GM23338 (cell line): ENCODE results near the gene BBS4. TPM values are rescaled to one million over a fixed set of nuclear protein-coding genes. Genes with fewer than 3 reads are reported as not detected.

Experiments
- ATAC-seq: fragments of 200-7000 bp; cut with Tn5 transposase; 3 replicates; pipeline ENCODE4 v1.9.1; 2020
- DNase-seq: peaks from one replicate; pipeline ENCODE4 v3.0.0-alpha.2; 2015; ENCODE audit warnings: low spot score
- H2AFZ ChIP-seq: fragments of 200-600 bp; sonication (generic); 2 replicates; pipeline ENCODE4 v1.8.0; 2016; ENCODE audit warnings: antibody characterized with exemption, mild to moderate bottlenecking, moderate library complexity
- H3F3A ChIP-seq: fragments of 200-600 bp; sonication (generic); replicated peaks from 2 replicates; pipeline ENCODE4 v1.8.0; 2017; ENCODE audit warnings: antibody characterized with exemption, mixed run types, low read depth
- H3K27ac ChIP-seq: fragments of 200-600 bp; sonication (generic); 2 replicates; pipeline ENCODE4 v1.6.1; 2016; ENCODE audit warnings: low read depth
- H3K27me3 ChIP-seq: fragments of 200-600 bp; sonication (generic); 2 replicates; pipeline ENCODE4 v1.8.0; 2016; ENCODE audit warnings: mild to moderate bottlenecking, mixed run types, moderate library complexity; ENCODE audit not compliant: insufficient read depth
- H3K36me3 ChIP-seq: fragments of 200-600 bp; sonication (generic); 2 replicates; pipeline ENCODE4 v1.8.0; 2016; ENCODE audit warnings: mild to moderate bottlenecking; ENCODE audit not compliant: insufficient read depth
- H3K4me1 ChIP-seq: fragments of 200-600 bp; sonication (generic); 2 replicates; pipeline ENCODE4 v1.8.0; 2016; ENCODE audit warnings: mild to moderate bottlenecking, moderate library complexity; ENCODE audit not compliant: insufficient read depth
- H3K4me2 ChIP-seq: fragments of 200-600 bp; sonication (generic); 2 replicates; pipeline ENCODE4 v1.7.1; 2017; ENCODE audit warnings: mixed run types
- H3K4me3 ChIP-seq: fragments of 200-600 bp; sonication (generic); 2 replicates; pipeline ENCODE4 v1.6.1; 2016; ENCODE audit warnings: mixed run types
- H3K79me2 ChIP-seq: fragments of 200-600 bp; sonication (generic); replicated peaks from 2 replicates; pipeline ENCODE4 v1.8.0; 2017; ENCODE audit warnings: mild to moderate bottlenecking; ENCODE audit not compliant: insufficient read depth
- H3K9me2 ChIP-seq: fragments of 200-600 bp; sonication (generic); 2 replicates; pipeline ENCODE4 v1.8.0; 2017; ENCODE audit not compliant: insufficient read depth
- H4K20me1 ChIP-seq: fragments of 200-600 bp; sonication (generic); replicated peaks from 2 replicates; pipeline ENCODE4 v1.8.0; 2017; ENCODE audit warnings: mild to moderate bottlenecking; ENCODE audit not compliant: insufficient read depth
- H3K27ac Mint-ChIP-seq: 2 replicates; pipeline ENCODE4 v1.8.0; 2020; ENCODE audit warnings: inconsistent platforms, mild to moderate bottlenecking, moderate library complexity, mixed read lengths
- H3K27me3 Mint-ChIP-seq: 3 replicates; pipeline ENCODE4 v1.8.0; 2022; ENCODE audit warnings: low read depth, mild to moderate bottlenecking, moderate library complexity, mixed read lengths, inconsistent platforms; ENCODE audit not compliant: insufficient read depth, poor library complexity
- H3K36me3 Mint-ChIP-seq: 3 replicates; pipeline ENCODE4 v1.8.0; 2021; ENCODE audit warnings: low read depth, mild to moderate bottlenecking, inconsistent platforms, moderate library complexity, mixed read lengths
- H3K4me1 Mint-ChIP-seq: 3 replicates; pipeline ENCODE4 v1.8.0; 2020; ENCODE audit warnings: mild to moderate bottlenecking, inconsistent platforms, mixed read lengths
- H3K4me3 Mint-ChIP-seq: 3 replicates; pipeline ENCODE4 v1.8.0; 2021; ENCODE audit warnings: moderate library complexity, mild to moderate bottlenecking, inconsistent platforms, mixed read lengths
- H3K9me3 Mint-ChIP-seq: 3 replicates; pipeline ENCODE4 v1.8.0; 2020; ENCODE audit warnings: moderate library complexity, mild to moderate bottlenecking, inconsistent platforms, mixed read lengths
- CREB1 ChIP-seq: fragments of 250-450 bp; sonication (Bioruptor Pico); IDR thresholded peaks from 2 replicates; pipeline ENCODE4 v1.5.0; 2020; ENCODE audit warnings: low read depth, mild to moderate bottlenecking, moderate library complexity
- CTCF ChIP-seq, 2 experiments: fragments of 200-600 bp in 1 of 2; sonication (generic) in 1 of 2; conservative IDR thresholded peaks; 2 replicates each; pipeline versions ENCODE4 v1.5.1 to v1.6.1; 2016 to 2017; ENCODE audit warnings: antibody characterized with exemption in 2 of 2, low read depth in 2 of 2, mild to moderate bottlenecking in 2 of 2, moderate library complexity in 1 of 2
- ETS1 ChIP-seq: IDR thresholded peaks from 2 replicates; pipeline ENCODE4 v1.6.1; 2016; ENCODE audit warnings: antibody characterized with exemption
- EZH2 ChIP-seq: fragments of 200-600 bp; sonication (generic); IDR thresholded peaks from one replicate; pipeline ENCODE4 v1.8.0; 2017; ENCODE audit warnings: antibody characterized with exemption, mild to moderate bottlenecking, low read depth; ENCODE audit not compliant: unreplicated experiment
- EZH2phosphoT487 ChIP-seq: fragments of 200-600 bp; sonication (generic); IDR thresholded peaks from one replicate; pipeline ENCODE4 v1.8.1; 2018; ENCODE audit warnings: antibody characterized with exemption; ENCODE audit not compliant: unreplicated experiment
- JUNB ChIP-seq: IDR thresholded peaks from one replicate; pipeline ENCODE4 v1.6.1; 2016; ENCODE audit warnings: antibody characterized with exemption; ENCODE audit not compliant: unreplicated experiment
- NANOG ChIP-seq: IDR thresholded peaks from 2 replicates; pipeline ENCODE4 v1.6.1; 2016; ENCODE audit warnings: antibody characterized with exemption, borderline replicate concordance
- POLR2AphosphoS5 ChIP-seq: IDR thresholded peaks from 2 replicates; pipeline ENCODE4 v1.6.1; 2016; ENCODE audit warnings: antibody characterized with exemption, low read depth
- REST ChIP-seq: IDR thresholded peaks from one replicate; pipeline ENCODE4 v1.6.1; 2018; ENCODE audit warnings: antibody characterized with exemption; ENCODE audit not compliant: unreplicated experiment
- STAT1 ChIP-seq: IDR thresholded peaks from one replicate; pipeline ENCODE4 v1.6.1; 2016; ENCODE audit warnings: antibody characterized with exemption; ENCODE audit not compliant: unreplicated experiment
- ZNF114 ChIP-seq: fragments of 250-450 bp; sonication (Bioruptor Pico); IDR thresholded peaks from 2 replicates; pipeline ENCODE4 v1.5.0; 2020; ENCODE audit warnings: mild to moderate bottlenecking, moderate library complexity
- ZNF331 ChIP-seq: fragments of 250-450 bp; sonication (Bioruptor Pico); IDR thresholded peaks from 2 replicates; pipeline ENCODE4 v1.5.0; 2020; ENCODE audit warnings: low read depth, mild to moderate bottlenecking, moderate library complexity
- ZNF462 ChIP-seq: fragments of 250-450 bp; sonication (Bioruptor Pico); IDR thresholded peaks from 2 replicates; pipeline ENCODE4 v1.5.0; 2020; ENCODE audit warnings: mild to moderate bottlenecking, moderate library complexity
- polyA plus RNA-seq: library from polyadenylated mRNA; unstranded; fragments of >200 nt; fragmentation: Nextera tagmentation; extraction: Ambion mirVana; gene quantifications from 2 replicates; pipeline ENCODE4 v1.2.1, GENCODE V29; 2016
- total RNA-seq: library from RNA; depleted of rRNA; stranded (reverse); fragments of >200 nt; shearing (Covaris generic); gene quantifications from 2 replicates; pipeline ENCODE4 v1.2.3, GENCODE V29; 2014

The BBS4 gene
- total and polyA plus RNA-seq, 2 experiments from 2014 or later, result 22.2 to 40.8 TPM

GRCh38 chr15:72766025-72766424 is 80.0 kb downstream of the BBS4 start:
- Mint-ChIP-seq H3K27me3 (peaks cover 1% of the 10 kb centered on the region), H3K4me3 (no peak overlapping the region), H3K9me3 (peaks cover 22% of the 10 kb centered on the region; the same call in 2 of the 3 replicates), H3K4me1 (no peaks in the 10 kb centered on the region), H3K36me3 (peaks cover 60% of the 10 kb centered on the region), H3K27ac (no peak overlapping the region)
- no peaks in the 10 kb centered on the region for H3K9me2 ChIP-seq
- peaks cover 25% of the 10 kb centered on the region for H3K36me3 ChIP-seq
- no peak overlapping the region for H2AFZ ChIP-seq
- H3K79me2 ChIP-seq, result peaks cover 16% of the 10 kb centered on the region
- TF ChIP-seq ZNF331, result no peak
- TF ChIP-seq POLR2AphosphoS5, result no peak
- no peak for TF ChIP-seq STAT1
- TF ChIP-seq CREB1 (CRISPR knock-in tag), result no peak
- TF ChIP-seq JUNB, result no peak
- no peak for TF ChIP-seq REST
- TF ChIP-seq ETS1, result no peak
- no peak for TF ChIP-seq ZNF114
- no peak for TF ChIP-seq ZNF462 (CRISPR knock-in tag)
- no peak for TF ChIP-seq NANOG
- TF ChIP-seq EZH2, result no peak
- TF ChIP-seq CTCF (conservative IDR thresholded peaks at IDR 0.05; ENCODE audit: low read depth in 2 of 2), result no peak
- TF ChIP-seq EZH2phosphoT487, result no peak
- no peaks in the 10 kb centered on the region for H3K4me1 ChIP-seq
- DNase-seq (no peak), ATAC-seq (no peak)
- no peaks in the 10 kb centered on the region for H3F3A ChIP-seq
- no peak overlapping the region for H3K4me2 ChIP-seq
- H3K27me3 ChIP-seq, result no peaks in the 10 kb centered on the region
- H4K20me1 ChIP-seq, result peaks cover 15% of the 10 kb centered on the region
- no peak overlapping the region for H3K27ac ChIP-seq
- no peak overlapping the region for H3K4me3 ChIP-seq
